Neuron (in vitro differentiated cells): ENCODE data around the gene RAPH1.
"Not testable (repeated sequence)": the region's sequence is repeated elsewhere in the genome, so short reads cannot be mapped to it uniquely, and the experiment has no call there.

Experiments used
- H2AFZ ChIP-seq: one replicate; pipeline ENCODE4 v1.6.1; 2013; ENCODE audit warnings: low read depth, mild to moderate bottlenecking, inconsistent platforms, low read length, moderate library complexity
- H3K27me3 ChIP-seq: one replicate; pipeline ENCODE4 v1.6.1; 2013; ENCODE audit warnings: low read length; ENCODE audit not compliant: insufficient read depth
- H3K36me3 ChIP-seq: one replicate; pipeline ENCODE4 v1.6.1; 2013; ENCODE audit warnings: low read length; ENCODE audit not compliant: insufficient read depth
- H3K4me1 ChIP-seq: one replicate; pipeline ENCODE4 v1.6.1; 2013; ENCODE audit warnings: low read length; ENCODE audit not compliant: insufficient read depth
- H3K4me3 ChIP-seq: 2 replicates; pipeline ENCODE4 v1.5.1; 2013; ENCODE audit warnings: mild to moderate bottlenecking, low read length, moderate library complexity
- H3K9me3 ChIP-seq: one replicate; pipeline ENCODE4 v1.6.1; 2013; ENCODE audit warnings: low read length

Gene RAPH1

DNA sequence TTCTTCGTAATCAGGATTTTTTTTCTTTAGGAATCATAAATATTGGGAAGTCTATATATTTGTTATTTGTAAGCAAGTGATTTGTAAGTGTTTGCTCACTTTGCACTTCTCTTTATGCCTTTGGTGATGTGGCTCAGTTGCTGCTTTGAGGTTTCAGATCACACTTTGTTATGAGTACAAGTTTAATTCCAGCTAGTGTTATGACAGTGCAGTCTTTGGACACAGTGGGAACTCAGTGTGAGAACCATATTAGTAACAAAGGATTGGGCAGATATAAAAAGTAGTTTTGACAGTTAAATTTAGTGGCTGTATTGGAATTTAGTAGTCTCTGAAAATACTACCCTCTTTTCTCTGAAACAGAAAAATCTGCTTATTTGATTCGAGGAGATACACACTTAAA lies 139.2 kb downstream of the RAPH1 start:
- H3K4me3 ChIP-seq = no peak overlapping the region
- peaks cover 6% of the 10 kb centered on the region for H3K9me3 ChIP-seq
- no peak overlapping the region for H2AFZ ChIP-seq
- no peaks in the 10 kb centered on the region for H3K27me3 ChIP-seq
- H3K4me1 ChIP-seq = no peaks in the 10 kb centered on the region
- H3K36me3 ChIP-seq = peaks cover 68% of the 10 kb centered on the region

DNA sequence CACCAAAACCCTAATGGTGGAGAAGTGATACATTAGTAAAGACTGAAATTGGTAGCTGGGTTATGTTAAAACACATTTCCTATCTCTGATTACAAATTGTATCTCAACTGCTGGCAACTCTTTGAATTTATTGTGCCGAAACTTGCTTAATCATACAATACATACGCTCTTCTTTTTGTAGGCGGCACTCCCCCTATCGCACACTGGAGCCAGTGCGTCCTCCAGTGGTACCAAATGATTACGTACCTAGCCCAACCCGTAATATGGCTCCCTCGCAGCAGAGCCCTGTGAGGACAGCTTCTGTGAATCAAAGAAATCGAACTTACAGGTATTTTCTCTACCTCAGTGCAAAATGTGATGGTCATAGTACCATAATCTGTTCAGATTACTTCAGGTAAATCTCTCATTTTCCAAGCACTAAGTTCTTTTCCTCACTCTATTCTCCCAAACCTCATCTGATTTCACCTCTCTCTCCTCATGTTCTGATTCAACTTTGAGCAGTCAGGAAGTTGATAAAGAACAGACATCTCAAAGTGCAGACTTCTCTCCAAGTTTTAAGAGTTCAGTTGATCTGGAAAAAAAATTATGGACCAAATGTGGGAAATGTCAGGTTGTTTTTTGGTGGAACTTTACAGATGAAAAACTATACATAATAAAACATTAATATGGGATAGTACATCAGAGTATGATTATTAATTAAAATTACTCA lies 140.4 kb downstream of the RAPH1 start:
- Histone ChIP-seq H3K27me3 (no peaks in the 10 kb centered on the region), H3K4me1 (no peaks in the 10 kb centered on the region), H3K36me3 (peaks cover 68% of the 10 kb centered on the region), H2AFZ (no peak overlapping the region), H3K4me3 (no peak overlapping the region), H3K9me3 (peaks cover 9% of the 10 kb centered on the region)

DNA sequence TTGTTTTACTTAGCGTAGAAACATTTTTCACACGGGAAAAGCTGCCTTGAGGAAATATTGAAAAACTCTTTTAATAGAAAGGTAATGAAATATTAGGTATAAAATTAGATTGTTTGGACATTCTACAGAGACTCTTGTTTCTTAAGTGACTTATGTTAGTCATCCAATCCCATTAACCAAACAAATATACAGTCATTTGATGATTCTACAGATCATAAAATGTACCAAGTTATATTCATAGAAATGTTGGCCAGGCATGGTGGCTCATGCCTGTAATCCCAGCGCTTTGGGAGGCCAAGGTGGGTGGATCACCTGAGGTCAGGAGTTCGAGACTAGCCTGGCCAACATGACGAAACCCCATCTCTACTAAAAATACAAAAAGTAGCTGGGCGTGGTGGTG lies 146.9 kb downstream of the RAPH1 start:
- H3K4me3 ChIP-seq, H2AFZ ChIP-seq, H3K9me3 ChIP-seq, H3K27me3 ChIP-seq, H3K4me1 ChIP-seq: not testable (repeated sequence)
- peaks cover 37% of the 10 kb centered on the region for H3K36me3 ChIP-seq

DNA sequence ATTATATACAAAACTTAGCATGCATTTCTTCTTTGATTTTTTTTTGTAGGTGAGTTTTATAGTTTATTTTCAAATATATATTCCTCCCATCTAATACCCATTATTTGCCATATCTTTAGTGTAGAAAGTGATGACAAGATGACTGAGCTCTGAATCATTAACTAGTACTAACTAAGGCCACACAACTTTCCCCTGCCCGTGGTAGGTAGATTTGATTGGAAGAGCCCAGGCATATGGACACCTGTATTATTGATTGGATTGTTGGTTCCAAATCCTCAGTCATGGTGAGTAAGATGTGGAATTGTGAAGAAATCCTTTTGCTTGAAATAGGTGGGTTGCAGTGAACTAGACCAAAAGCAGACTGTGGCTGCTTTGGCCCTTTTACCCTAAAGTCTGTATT lies 152.1 kb downstream of the RAPH1 start:
- Histone ChIP-seq H3K9me3 (no peaks in the 10 kb centered on the region), H3K4me3 (no peak overlapping the region), H3K4me1 (peaks cover 5% of the 10 kb centered on the region), H2AFZ (no peak overlapping the region), H3K27me3 (no peaks in the 10 kb centered on the region), H3K36me3 (peaks cover 23% of the 10 kb centered on the region)

DNA sequence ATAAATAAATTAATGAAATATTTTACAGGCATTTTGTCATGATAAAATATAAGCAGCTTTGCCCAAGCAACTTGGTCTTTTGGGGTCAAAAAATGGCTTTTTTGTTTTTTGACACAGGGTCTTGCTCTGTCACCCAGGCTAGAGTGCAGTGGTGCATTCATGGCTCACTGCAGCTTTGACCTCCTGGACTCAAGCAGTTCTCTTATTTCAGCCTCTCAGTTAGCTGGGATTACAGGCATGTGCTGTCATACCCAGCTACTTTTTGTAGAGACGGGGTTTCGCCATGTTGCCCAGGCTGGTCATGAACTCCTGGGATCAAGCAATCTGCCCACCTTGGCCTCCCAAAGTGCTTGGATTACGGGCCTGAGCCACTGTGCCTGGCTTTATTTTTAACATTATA lies 155.9 kb downstream of the RAPH1 start:
- no peaks in the 10 kb centered on the region for H3K9me3 ChIP-seq
- H2AFZ ChIP-seq = no peak overlapping the region
- H3K36me3 ChIP-seq = peaks cover 26% of the 10 kb centered on the region
- H3K4me1 ChIP-seq = peaks cover 5% of the 10 kb centered on the region
- no peaks in the 10 kb centered on the region for H3K27me3 ChIP-seq
- H3K4me3 ChIP-seq = no peak overlapping the region

DNA sequence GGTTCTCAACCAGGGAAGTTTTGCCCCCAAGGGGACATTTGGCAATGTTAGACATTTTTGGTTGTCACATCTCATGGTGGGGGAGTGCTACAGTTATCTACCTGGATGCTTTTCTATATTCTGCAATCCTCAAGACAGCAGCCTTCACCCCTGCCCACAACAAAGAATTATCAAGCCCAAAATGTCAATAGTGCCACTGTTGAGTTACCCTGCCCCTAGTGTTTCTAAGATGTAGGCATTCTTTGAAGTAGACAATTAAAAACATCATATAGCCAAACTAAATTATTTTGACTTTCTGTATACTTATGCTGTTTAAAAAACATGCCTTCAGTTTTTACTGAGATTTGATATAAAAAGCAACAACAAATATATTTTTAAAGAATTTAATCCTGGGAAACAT lies 158.9 kb downstream of the RAPH1 start:
- H3K36me3 ChIP-seq = peaks cover 17% of the 10 kb centered on the region
- H2AFZ ChIP-seq = no peak overlapping the region

DNA sequence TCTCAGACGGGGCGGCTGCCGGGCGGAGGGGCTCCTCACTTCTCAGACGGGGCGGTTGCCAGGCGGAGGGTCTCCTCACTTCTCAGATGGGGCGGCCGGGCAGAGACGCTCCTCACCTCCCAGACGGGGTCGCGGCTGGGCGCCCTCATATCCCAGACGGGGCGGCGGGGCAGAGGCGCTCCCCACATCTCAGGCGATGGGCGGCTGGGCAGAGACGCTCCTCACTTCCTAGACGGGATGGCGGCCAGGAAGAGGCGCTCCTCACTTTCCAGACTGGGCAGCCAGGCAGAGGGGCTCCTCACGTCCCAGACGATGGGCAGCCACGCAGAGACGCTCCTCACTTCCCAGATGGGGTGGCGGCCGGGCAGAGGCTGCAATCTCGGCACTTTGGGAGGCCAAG lies 162.4 kb downstream of the RAPH1 start:
- H3K4me1 ChIP-seq, H3K4me3 ChIP-seq, H2AFZ ChIP-seq, H3K9me3 ChIP-seq, H3K27me3 ChIP-seq: not testable (repeated sequence)
- peaks cover 38% of the 10 kb centered on the region for H3K36me3 ChIP-seq

More for the DNA sequence above, 158.9 kb downstream of the RAPH1 start:
- peaks cover 5% of the 10 kb centered on the region for H3K4me1 ChIP-seq
- no peaks in the 10 kb centered on the region for H3K9me3 ChIP-seq
- no peaks in the 10 kb centered on the region for H3K27me3 ChIP-seq
- H3K4me3 ChIP-seq = no peak overlapping the region

DNA sequence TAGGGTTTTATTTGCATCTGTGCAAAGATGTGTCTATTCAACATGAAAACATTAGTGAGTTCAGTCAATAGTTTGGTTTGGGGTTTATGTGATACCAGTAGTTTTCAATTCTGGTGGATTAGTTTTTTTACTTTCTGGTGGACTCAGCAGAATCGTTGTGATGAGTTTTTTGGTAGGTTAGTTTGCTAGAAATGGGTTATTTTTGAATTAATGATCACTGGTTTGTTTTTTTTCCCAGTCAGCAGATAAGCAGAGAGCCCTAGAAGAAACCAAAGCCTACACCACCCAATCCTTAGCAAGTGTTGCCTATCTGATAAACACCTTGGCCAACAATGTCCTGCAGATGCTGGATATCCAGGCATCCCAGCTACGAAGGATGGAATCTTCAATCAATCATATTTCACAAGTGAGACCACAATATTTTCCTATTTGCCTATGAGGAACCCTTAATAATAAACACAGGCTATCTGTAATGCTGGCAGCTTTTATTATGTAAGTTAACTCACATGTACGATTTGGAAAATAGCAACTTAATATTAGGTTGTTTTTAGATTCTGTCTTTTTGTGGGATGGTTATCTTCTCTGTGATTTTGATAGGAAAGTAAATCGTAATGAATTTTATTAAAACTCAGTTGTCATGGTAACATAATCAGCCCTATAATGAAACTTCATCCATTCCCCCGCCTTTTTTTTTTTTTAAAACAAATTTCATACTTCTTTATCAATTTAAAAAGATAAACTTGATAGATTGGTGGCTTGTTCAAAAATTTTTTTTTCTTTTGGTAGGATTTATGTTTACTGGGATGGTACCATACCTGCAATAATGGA lies 168.2 kb downstream of the RAPH1 start:
- H3K36me3 ChIP-seq = peaks cover 42% of the 10 kb centered on the region
- no peaks in the 10 kb centered on the region for H3K4me1 ChIP-seq
- H3K27me3 ChIP-seq = no peaks in the 10 kb centered on the region
- H2AFZ ChIP-seq = no peak overlapping the region
- no peaks in the 10 kb centered on the region for H3K9me3 ChIP-seq
- H3K4me3 ChIP-seq = no peak overlapping the region

DNA sequence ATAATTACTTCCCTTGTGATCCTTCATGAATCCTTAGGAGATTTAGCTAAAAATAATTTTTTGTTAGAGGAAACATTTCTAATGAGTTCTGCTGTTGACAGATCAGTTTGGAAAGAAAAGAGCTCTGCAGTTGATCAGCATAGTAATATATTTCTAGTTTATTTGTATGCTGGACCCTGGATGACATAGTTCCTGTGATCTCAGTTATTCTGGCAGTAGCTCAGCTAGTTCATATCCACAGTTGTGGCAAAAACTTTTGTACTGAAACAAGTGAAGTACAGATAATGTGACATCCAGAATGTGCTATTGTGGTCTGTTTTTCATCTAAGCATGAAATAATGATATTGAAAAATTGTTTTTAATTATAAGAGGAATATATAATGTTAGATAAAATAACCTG lies 173.2 kb downstream of the RAPH1 start:
- H3K36me3 ChIP-seq = peaks cover 12% of the 10 kb centered on the region
- H3K4me3 ChIP-seq = no peak overlapping the region
- no peak overlapping the region for H2AFZ ChIP-seq
- no peaks in the 10 kb centered on the region for H3K4me1 ChIP-seq
- no peaks in the 10 kb centered on the region for H3K27me3 ChIP-seq
- peaks cover 2% of the 10 kb centered on the region for H3K9me3 ChIP-seq

DNA sequence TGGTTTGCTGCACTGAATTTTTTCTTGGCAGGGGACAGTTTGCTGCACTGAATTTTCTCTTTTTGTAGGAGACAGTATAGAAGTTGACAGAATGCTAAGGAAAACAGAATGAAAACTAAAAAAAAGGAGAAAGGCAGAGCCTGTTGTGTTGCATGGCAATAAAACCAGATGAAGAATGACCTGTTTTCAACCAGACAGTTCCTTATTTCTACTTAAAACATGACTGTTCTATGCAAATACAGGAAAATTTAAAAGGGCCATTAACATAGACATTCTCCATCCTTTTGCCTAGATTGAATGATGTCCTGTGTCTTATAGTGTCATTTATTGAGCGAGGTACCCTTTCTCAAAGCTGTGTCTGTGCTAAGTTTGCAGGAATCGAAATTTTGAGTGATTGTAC lies 173.6 kb downstream of the RAPH1 start:
- Histone ChIP-seq H3K27me3 (no peaks in the 10 kb centered on the region), H3K4me3 (no peak overlapping the region), H3K36me3 (peaks cover 11% of the 10 kb centered on the region), H2AFZ (no peak overlapping the region), H3K9me3 (peaks cover 2% of the 10 kb centered on the region), H3K4me1 (no peaks in the 10 kb centered on the region)

DNA sequence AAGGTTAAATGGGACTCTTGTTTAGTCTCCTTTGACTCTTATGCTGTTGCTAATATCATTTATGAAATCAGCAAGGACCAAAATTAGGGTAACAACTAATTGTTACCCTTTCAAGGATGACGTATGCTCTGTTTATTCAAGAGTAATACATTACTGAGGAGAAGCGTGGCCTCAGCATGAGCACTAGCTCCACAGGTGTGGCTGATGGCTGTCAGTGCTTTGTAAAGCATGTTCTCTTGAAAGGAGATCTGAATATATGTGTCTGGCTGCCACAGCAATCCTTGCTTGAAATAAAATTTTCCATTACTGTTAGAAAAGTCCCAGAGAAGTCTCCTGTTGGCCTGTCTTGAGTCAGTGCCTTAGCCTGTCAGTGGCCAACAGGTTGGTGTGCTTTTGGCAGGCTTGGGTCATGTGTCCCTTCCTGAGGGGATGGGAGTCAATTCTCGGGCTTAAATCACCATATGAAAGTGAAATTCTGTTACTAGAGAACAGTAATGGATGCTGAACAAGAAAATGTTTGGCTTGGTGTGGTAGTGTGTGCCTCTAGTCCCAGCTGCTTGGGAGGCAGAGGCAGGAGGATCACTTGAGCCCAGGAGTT lies 174.2 kb downstream of the RAPH1 start:
- Histone ChIP-seq H2AFZ (no peak overlapping the region), H3K4me1 (no peaks in the 10 kb centered on the region), H3K9me3 (peaks cover 2% of the 10 kb centered on the region), H3K36me3 (peaks cover 11% of the 10 kb centered on the region), H3K4me3 (no peak overlapping the region), H3K27me3 (no peaks in the 10 kb centered on the region)

DNA sequence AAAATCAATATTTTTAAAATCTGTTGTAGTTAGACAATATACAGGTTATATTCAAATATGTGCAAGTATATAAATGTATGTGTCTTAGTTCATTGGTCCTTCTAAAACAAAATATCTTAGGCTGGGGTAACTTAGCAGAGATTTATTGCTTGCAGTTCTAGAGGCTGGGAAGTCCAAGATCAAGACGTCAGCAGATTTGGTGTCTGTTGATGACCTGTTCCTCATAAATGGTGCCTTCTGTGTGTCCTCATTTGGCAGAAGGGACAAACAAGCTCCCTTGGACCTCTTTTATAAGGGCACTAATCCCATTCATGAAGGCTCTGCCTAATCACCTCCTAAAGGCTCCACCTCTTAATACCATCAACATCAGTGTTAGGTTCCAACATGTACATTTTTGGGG lies 175.7 kb downstream of the RAPH1 start:
- no peaks in the 10 kb centered on the region for H3K4me1 ChIP-seq
- H3K36me3 ChIP-seq = peaks cover 20% of the 10 kb centered on the region
- H3K4me3 ChIP-seq = no peak overlapping the region
- H3K27me3 ChIP-seq = no peaks in the 10 kb centered on the region
- peaks cover 2% of the 10 kb centered on the region for H3K9me3 ChIP-seq
- H2AFZ ChIP-seq = no peak overlapping the region

DNA sequence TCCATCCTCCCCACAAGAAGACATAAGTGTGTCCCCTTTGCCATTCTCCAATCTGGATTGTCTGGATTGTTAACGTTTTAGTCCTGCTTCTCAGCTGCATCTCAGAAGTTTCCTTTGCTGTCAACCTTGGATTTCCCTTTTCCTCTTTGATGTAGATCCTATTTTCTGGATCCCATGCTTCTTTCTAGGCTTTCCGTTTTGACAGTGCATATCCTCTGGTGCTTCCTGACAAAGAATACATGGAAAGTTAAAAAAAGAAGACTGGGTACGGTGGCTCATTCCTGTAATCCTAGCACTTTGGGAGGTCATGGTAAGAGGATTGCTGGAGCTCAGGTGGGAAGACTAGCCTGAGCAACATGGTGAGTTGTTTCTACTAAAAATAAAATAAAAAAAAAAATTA lies 180.1 kb downstream of the RAPH1 start:
- no peaks in the 10 kb centered on the region for H3K27me3 ChIP-seq
- H3K4me3 ChIP-seq = no peak overlapping the region
- H3K9me3 ChIP-seq = peaks cover 2% of the 10 kb centered on the region
- peaks cover 30% of the 10 kb centered on the region for H3K36me3 ChIP-seq
- H3K4me1 ChIP-seq = no peaks in the 10 kb centered on the region
- H2AFZ ChIP-seq = no peak overlapping the region
